GM12878 (cell line): ENCODE results near the gene ADCY5. TPM values are rescaled to one million over a fixed set of nuclear protein-coding genes. Genes with fewer than 3 reads are reported as not detected.

ENCODE experiments used
- ASH2L ChIP-seq: fragments of 300-600, 200-600 bp; sonication (generic); IDR thresholded peaks from 2 replicates; pipeline ENCODE4 v1.6.1; 2017; ENCODE audit warnings: low read depth, mild to moderate bottlenecking, borderline replicate concordance
- BHLHE40 ChIP-seq, 2 experiments: fragments of 450-650 bp in 1 of 2; IDR thresholded peaks; 2 replicates each; pipeline ENCODE4 v1.6.1; 2011 to 2017; ENCODE audit warnings: low read depth in 2 of 2, borderline replicate concordance in 1 of 2, improper control_type of control experiment in 1 of 2, low read length in 1 of 2, mild to moderate bottlenecking in 1 of 2
- CEBPZ ChIP-seq: fragments of 150-350 bp; IDR thresholded peaks from 2 replicates; pipeline ENCODE4 v1.6.1; 2016; ENCODE audit warnings: low read depth, low read length
- E2F4 ChIP-seq: IDR thresholded peaks from 2 replicates; pipeline ENCODE4 v1.6.1; 2012; ENCODE audit warnings: low read depth, low read length, improper control_type of control experiment
- E2F8 ChIP-seq: fragments of 450-650 bp; IDR thresholded peaks from 2 replicates; pipeline ENCODE4 v1.6.1; 2018; ENCODE audit warnings: mild to moderate bottlenecking, low read depth, moderate library complexity; ENCODE audit not compliant: partially characterized antibody
- EP300 ChIP-seq, 2 experiments: fragments of 150-350 bp in 1 of 2; IDR thresholded peaks; 2 replicates each; pipeline ENCODE4 v1.6.1; 2011 to 2012; ENCODE audit warnings: low read depth in 2 of 2, low read length in 2 of 2, borderline replicate concordance in 1 of 2, improper control_type of control experiment in 1 of 2, inconsistent platforms in 1 of 2; ENCODE audit not compliant: control insufficient read depth in 1 of 2
- FOXM1 ChIP-seq: IDR thresholded peaks from 2 replicates; pipeline ENCODE4 v1.6.1; 2012; ENCODE audit warnings: low read depth, mild to moderate bottlenecking, inconsistent platforms, low read length, moderate library complexity
- IKZF1 ChIP-seq: fragments of 450-650 bp; conservative IDR thresholded peaks from 2 replicates; pipeline ENCODE4 v1.6.1; 2017; ENCODE audit warnings: antibody characterized with exemption, mild to moderate bottlenecking
- MAX ChIP-seq: IDR thresholded peaks from 2 replicates; pipeline ENCODE4 v1.6.1; 2012; ENCODE audit warnings: low read depth, low read length, improper control_type of control experiment
- MEF2A ChIP-seq: IDR thresholded peaks from 2 replicates; pipeline ENCODE4 v1.6.1; 2011; ENCODE audit warnings: low read depth, mild to moderate bottlenecking, low read length, moderate library complexity; ENCODE audit not compliant: insufficient read depth
- MXI1 ChIP-seq: fragments of 150-350 bp; IDR thresholded peaks from 2 replicates; pipeline ENCODE4 v1.6.1; 2011; ENCODE audit warnings: low read depth, mild to moderate bottlenecking, inconsistent platforms, low read length, improper control_type of control experiment
- MYC ChIP-seq: IDR thresholded peaks from 2 replicates; pipeline ENCODE4 v1.6.1; 2011; ENCODE audit warnings: mild to moderate bottlenecking, low read length, moderate library complexity, inconsistent platforms; ENCODE audit not compliant: insufficient read depth, insufficient replicate concordance, insufficient read length, severe bottlenecking
- NFYB ChIP-seq: IDR thresholded peaks from 2 replicates; pipeline ENCODE4 v1.6.1; 2011; ENCODE audit warnings: low read depth, mild to moderate bottlenecking, low read length, improper control_type of control experiment, moderate library complexity; ENCODE audit not compliant: insufficient read depth
- ZNF217 ChIP-seq: fragments of 450-650 bp; IDR thresholded peaks from 2 replicates; pipeline ENCODE4 v1.6.1; 2017; ENCODE audit warnings: antibody characterized with exemption, mild to moderate bottlenecking
- polyA plus RNA-seq, 11 experiments: library from polyadenylated mRNA; depleted of rRNA in 4 of 11; unstranded in 6 of 11; stranded (reverse) in 5 of 11; fragments of >200 nt; fragmentation: Nextera tagmentation in 4 of 11; fragmentation: Illumina TruSeq in 1 of 11; extraction: Ambion mirVana in 4 of 11; extraction: Trizol in 1 of 11; gene quantifications; 1 replicate in 1 of 11; 2 replicates in 10 of 11; pipeline versions ENCODE4 v1.2.1 to v1.2.3, GENCODE V29; 2011 to 2016; ENCODE audit warnings: inconsistent platforms in 2 of 11, missing spikeins in 2 of 11, low read depth in 1 of 11
- total RNA-seq, 4 experiments: library from RNA; depleted of rRNA in 3 of 4; stranded (reverse); fragments of >200 nt in 3 of 4; fragmentation: Illumina TruSeq in 1 of 4; extraction: Trizol in 1 of 4; gene quantifications; 2 replicates each; pipeline versions ENCODE4 v1.2.1 to v1.2.3, GENCODE V29; 2013 to 2021

ADCY5 gene
- total and polyA plus RNA-seq, 10 of the 15 experiments (the other 5 are each of a cell fraction or from before 2014, with no cell fraction given) = under 0.01 to 0.24 (median 0.02) TPM; not detected in 4

- TF ChIP-seq E2F8 (no peak), BHLHE40 (IDR thresholded peaks at IDR 0.05; ENCODE audit: borderline replicate concordance in 1 of 2, low read depth in 2 of 2, low read length in 1 of 2) (no peak), ZNF217 (no peak), EP300 (IDR thresholded peaks at IDR 0.05; ENCODE audit: borderline replicate concordance in 1 of 2, control insufficient read depth in 1 of 2, low read depth in 2 of 2, low read length in 2 of 2) (no peak), CEBPZ (no peak), MYC (no peak), IKZF1 (no peak), FOXM1 (no peak), MXI1 (no peak), NFYB (no peak), E2F4 (no peak), ASH2L (no peak), MEF2A (no peak), MAX (no peak)
Observed at GRCh38 chr3:123367467-123368154, 81.3 kb downstream of the ADCY5 start (continued).
